ENCODE measurements around the gene TACC3. TPM values are rescaled to one million over a fixed set of nuclear protein-coding genes. Genes with fewer than 3 reads are reported as not detected.

TACC3 gene
- total RNA-seq (10 to 100 TPM in 7 of 9 donors, 1 to 10 TPM in 2; 8.1 to 26.5 (median 11.0) TPM), polyA plus RNA-seq (10 to 100 TPM in 2 of 3 donors, 1 to 10 TPM in 1; 5.5 to 21.1 (median 19.7) TPM)
- long read RNA-seq, donor 1, partial matches to known transcripts: 0 of 1 reads
- long read RNA-seq, donor 1, other reads (novel, unspliced or antisense): 0 of 1 reads
- long read RNA-seq, donor 2, partial matches to known transcripts: 0 of 2 reads
- long read RNA-seq, donor 2, other reads (novel, unspliced or antisense): 0 of 2 reads
- long read RNA-seq, donor 3: 0 reads
- long read RNA-seq, donor 4, partial matches to known transcripts: 4 of 5 reads
- long read RNA-seq, donor 4, other reads (novel, unspliced or antisense): 1 of 5 reads
- long read RNA-seq, donor 5, transcript TACC3-201 (16 exons, 2,781 nt): major isoform, 9 of 20 reads
- long read RNA-seq, donor 5, partial matches to known transcripts: 8 of 20 reads
- long read RNA-seq, donor 5, other reads (novel, unspliced or antisense): 3 of 20 reads
- long read RNA-seq, donor 6, partial matches to known transcripts: 1 of 1 reads
- long read RNA-seq, donor 6, other reads (novel, unspliced or antisense): 0 of 1 reads
- long read RNA-seq, donor 7, partial matches to known transcripts: 0 of 1 reads
- long read RNA-seq, donor 7, other reads (novel, unspliced or antisense): 0 of 1 reads
- long read RNA-seq, donor 8, transcript TACC3-201 (16 exons, 2,781 nt): major isoform, 6 of 12 reads
- long read RNA-seq, donor 8, partial matches to known transcripts: 5 of 12 reads
- long read RNA-seq, donor 8, other reads (novel, unspliced or antisense): 0 of 12 reads
- long read RNA-seq, donor 9: 0 reads
- long read RNA-seq, donor 10, partial matches to known transcripts: 0 of 3 reads
- long read RNA-seq, donor 10, other reads (novel, unspliced or antisense): 0 of 3 reads

DNA sequence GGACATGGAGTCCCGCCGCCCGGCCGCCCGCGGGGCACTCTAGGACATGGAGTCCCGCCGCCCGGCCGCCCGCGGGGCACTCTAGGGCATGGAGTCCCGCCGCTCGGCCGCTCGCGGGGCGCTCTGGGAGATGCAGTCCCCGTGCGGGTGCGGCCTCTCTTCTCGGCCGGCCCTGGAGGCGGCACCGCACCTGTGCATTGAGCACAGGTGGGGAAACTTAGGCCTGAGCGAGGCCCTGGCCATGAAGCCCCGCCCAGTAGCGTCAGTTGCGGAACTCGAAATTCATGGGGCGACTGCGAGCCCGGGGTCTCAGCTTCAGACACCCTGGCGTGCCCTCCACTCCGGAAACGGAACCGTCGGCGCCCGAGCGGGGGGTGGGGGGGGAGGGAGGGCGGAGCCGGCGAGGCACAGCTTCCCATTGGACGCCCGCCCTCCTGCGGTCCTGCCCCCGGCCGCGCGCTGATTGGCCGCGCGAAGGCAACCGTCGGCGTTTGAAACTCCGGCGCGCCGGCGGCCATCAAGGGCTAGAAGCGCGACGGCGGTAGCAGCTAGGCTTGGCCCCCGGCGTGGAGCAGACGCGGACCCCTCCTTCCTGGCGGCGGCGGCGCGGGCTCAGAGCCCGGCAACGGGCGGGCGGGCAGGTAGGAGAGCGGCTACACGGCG, at the start of gene TACC3, which contains the start of gene TMEM129:
TACC3 (plus strand) TSS at position 519 of the 663 bp plus-strand sequence. CDS start 1,901 bp downstream, outside the sequence.
TMEM129 (minus strand) TSS at position 321 of the 663 bp plus-strand sequence. CDS start 486 bp downstream, outside the sequence.
- intact Hi-C loops (cut with DNase I): no loop called here
- TF ChIP-seq POLR2A (IDR thresholded peaks at IDR 0.05): peak; percentile 10 to 66
- TF ChIP-seq, protein P1, sequence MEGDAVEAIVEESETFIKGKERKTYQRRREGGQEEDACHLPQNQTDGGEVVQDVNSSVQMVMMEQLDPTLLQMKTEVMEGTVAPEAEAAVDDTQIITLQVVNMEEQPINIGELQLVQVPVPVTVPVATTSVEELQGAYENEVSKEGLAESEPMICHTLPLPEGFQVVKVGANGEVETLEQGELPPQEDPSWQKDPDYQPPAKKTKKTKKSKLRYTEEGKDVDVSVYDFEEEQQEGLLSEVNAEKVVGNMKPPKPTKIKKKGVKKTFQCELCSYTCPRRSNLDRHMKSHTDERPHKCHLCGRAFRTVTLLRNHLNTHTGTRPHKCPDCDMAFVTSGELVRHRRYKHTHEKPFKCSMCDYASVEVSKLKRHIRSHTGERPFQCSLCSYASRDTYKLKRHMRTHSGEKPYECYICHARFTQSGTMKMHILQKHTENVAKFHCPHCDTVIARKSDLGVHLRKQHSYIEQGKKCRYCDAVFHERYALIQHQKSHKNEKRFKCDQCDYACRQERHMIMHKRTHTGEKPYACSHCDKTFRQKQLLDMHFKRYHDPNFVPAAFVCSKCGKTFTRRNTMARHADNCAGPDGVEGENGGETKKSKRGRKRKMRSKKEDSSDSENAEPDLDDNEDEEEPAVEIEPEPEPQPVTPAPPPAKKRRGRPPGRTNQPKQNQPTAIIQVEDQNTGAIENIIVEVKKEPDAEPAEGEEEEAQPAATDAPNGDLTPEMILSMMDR (IDR thresholded peaks at IDR 0.05): no peak
- Histone ChIP-seq H3K36me3 (replicated peaks in 1 of 2) (peaks cover 0 to 11% of the 10 kb centered on the region in 2 donors), H3K4me3 (peak within 1 kb of the TSS; percentile 31 to 66 (median 51)), H3K4me1 (replicated peaks in 1 of 2) (peaks cover 16 to 33% of the 10 kb centered on the region in 2 donors), H3K27me3 (no peaks in the 10 kb centered on the region), H3K27ac (peak within 1 kb of the TSS; percentile 90 to 96 (median 93)), H3K9me3 (replicated peaks in 1 of 3) (no peaks in the 10 kb centered on the region)
- peak; percentile 89 to 97 (median 93) for DNase-seq
- 0% methylated on average over 14 to 74 of the region's 83 CpGs; no CpG with 5 or more reads in 1 of the 4 donors for WGBS, 4 donors

DNA sequence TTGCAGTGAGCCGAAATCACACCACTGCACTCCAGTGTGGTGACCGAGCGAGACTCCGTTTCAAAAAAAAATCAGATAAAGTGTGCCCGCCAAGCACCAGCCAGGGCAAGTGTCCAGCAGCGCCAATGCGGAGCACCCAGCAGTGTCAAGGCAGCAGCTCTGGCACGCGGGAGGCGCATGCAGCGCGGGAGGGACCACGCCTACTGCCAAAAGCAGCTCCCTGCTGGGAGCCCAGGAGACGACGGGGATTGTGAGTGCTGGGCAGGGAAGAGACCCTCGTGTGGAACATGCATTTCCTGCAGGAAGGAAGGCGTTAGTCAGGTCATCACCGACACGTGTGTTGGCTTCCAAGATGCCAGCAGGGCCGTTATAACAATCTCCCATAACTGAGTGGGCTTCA, 47.6 kb upstream of the TACC3 start:
- intact Hi-C loops (cut with DNase I): no loop called here
- Histone ChIP-seq H3K36me3 (replicated peaks in 1 of 2) (no peaks in the 10 kb centered on the region), H3K9me3 (replicated peaks in 1 of 3) (no peaks in the 10 kb centered on the region), H3K4me1 (replicated peaks in 1 of 2) (no peaks in the 10 kb centered on the region), H3K4me3 (no peak overlapping the region), H3K27ac (no peak overlapping the region), H3K27me3 (no peaks in the 10 kb centered on the region)
- 88 to 96% (median 89%) methylated on average over 14 to 20 of the region's 20 CpGs for WGBS, 4 donors
- TF ChIP-seq, protein P1 (IDR thresholded peaks at IDR 0.05): no peak
- TF ChIP-seq POLR2A (IDR thresholded peaks at IDR 0.05): no peak
- DNase-seq: no peak

DNA sequence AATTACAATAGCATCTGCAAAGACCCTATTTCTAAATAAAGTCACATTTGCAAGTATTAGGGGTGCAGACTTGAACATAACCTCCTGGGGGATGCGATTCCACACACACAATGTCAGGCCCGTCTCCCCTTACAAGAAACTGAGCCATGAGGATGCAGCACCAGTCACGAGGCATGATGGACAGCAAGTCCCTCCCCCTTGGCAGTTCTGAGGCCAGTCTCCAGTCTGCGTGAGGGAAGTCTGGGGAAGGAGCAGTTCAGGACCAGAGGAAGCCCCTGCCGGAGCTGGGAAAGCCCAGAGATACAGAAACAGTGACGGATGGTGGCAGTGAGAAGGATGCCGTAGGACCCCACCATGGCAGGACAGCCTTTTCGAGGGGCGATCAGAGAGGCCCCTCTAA, 46.6 kb upstream of the TACC3 start:
- no peaks in the 10 kb centered on the region for H3K9me3 ChIP-seq (replicated peaks in 1 of 3)
- no peaks in the 10 kb centered on the region for H3K4me1 ChIP-seq (replicated peaks in 1 of 2)
- TF ChIP-seq, protein P1 (IDR thresholded peaks at IDR 0.05): no peak
- no peak for TF ChIP-seq POLR2A (IDR thresholded peaks at IDR 0.05)
- no peak overlapping the region for H3K4me3 ChIP-seq
- H3K27me3 ChIP-seq: no peaks in the 10 kb centered on the region
- H3K27ac ChIP-seq: no peak overlapping the region
- 64 to 78% (median 71%) methylated on average over 9 of the region's 9 CpGs for WGBS, 4 donors
- H3K36me3 ChIP-seq (replicated peaks in 1 of 2): no peaks in the 10 kb centered on the region
- intact Hi-C loops (cut with DNase I): no loop called here
- no peak for DNase-seq

Measured in adrenal gland (tissue), 19 donors.